DND-41 (cell line): Measurements from ENCODE around the gene PTPRN2.
"Not testable (repeated sequence)": the region's sequence is repeated elsewhere in the genome, so short reads cannot be mapped to it uniquely, and the experiment has no call there.

Experiments used
- ATAC-seq: fragments of 200-7000 bp; cut with Tn5 transposase; 3 replicates; pipeline ENCODE4 v1.9.1; 2021; ENCODE audit warnings: low read depth; ENCODE audit not compliant: insufficient read depth
- DNase-seq: peaks from one replicate; pipeline ENCODE4 v3.0.0-alpha.2; 2020
- H2AFZ ChIP-seq: 2 replicates; pipeline ENCODE4 v1.6.0; 2012; ENCODE audit warnings: low read depth, low read length
- H3K27ac ChIP-seq: 2 replicates; pipeline ENCODE4 v1.5.1; 2012; ENCODE audit warnings: low read length, inconsistent platforms
- H3K27me3 ChIP-seq: fragments of 200-600 bp; sonication (generic); 2 replicates; pipeline ENCODE4 v1.6.0; 2012; ENCODE audit warnings: low read length, mild to moderate bottlenecking, inconsistent platforms; ENCODE audit not compliant: insufficient read depth, poor library complexity
- H3K36me3 ChIP-seq: 2 replicates; pipeline ENCODE4 v1.5.1; 2012; ENCODE audit warnings: low read length, inconsistent platforms; ENCODE audit not compliant: insufficient read depth
- H3K4me1 ChIP-seq: 2 replicates; pipeline ENCODE4 v1.5.1; 2012; ENCODE audit warnings: mild to moderate bottlenecking, low read length; ENCODE audit not compliant: insufficient read depth
- H3K4me2 ChIP-seq: 2 replicates; pipeline ENCODE4 v1.6.0; 2012; ENCODE audit warnings: mild to moderate bottlenecking, moderate library complexity, low read length, inconsistent platforms; ENCODE audit not compliant: insufficient read depth
- H3K4me3 ChIP-seq, 2 experiments: fragments of 200-600 bp in 1 of 2; shearing (Covaris generic) in 1 of 2; 2 replicates each; pipeline ENCODE4 v1.5.1; 2012 to 2016; ENCODE audit warnings: inconsistent platforms in 2 of 2, low read length in 2 of 2, mild to moderate bottlenecking in 2 of 2, low read depth in 1 of 2, moderate library complexity in 1 of 2
- H3K79me2 ChIP-seq: 2 replicates; pipeline ENCODE4 v1.6.0; 2012; ENCODE audit warnings: low read length, inconsistent platforms; ENCODE audit not compliant: insufficient read depth
- H3K9ac ChIP-seq: 2 replicates; pipeline ENCODE4 v1.6.0; 2012; ENCODE audit warnings: low read depth, mild to moderate bottlenecking, inconsistent platforms, low read length, moderate library complexity
- H3K9me3 ChIP-seq: 2 replicates; pipeline ENCODE4 v1.5.1; 2012; ENCODE audit warnings: low read length, moderate library complexity, mild to moderate bottlenecking, inconsistent platforms; ENCODE audit not compliant: insufficient read depth, severe bottlenecking
- H4K20me1 ChIP-seq: 2 replicates; pipeline ENCODE4 v1.6.0; 2012; ENCODE audit warnings: low read length; ENCODE audit not compliant: insufficient read depth
- CTCF ChIP-seq: IDR thresholded peaks from 2 replicates; pipeline ENCODE4 v1.5.1; 2012; ENCODE audit warnings: borderline replicate concordance, low read length, moderate library complexity, mild to moderate bottlenecking; ENCODE audit not compliant: poor library complexity, severe bottlenecking; ENCODE audit errors: extremely low read depth
- EZH2 ChIP-seq: IDR thresholded peaks from 3 replicates; pipeline ENCODE4 v1.6.1; 2012; ENCODE audit warnings: borderline replicate concordance, low read depth, mild to moderate bottlenecking, moderate library complexity, low read length, inconsistent platforms; ENCODE audit not compliant: severe bottlenecking

The PTPRN2 gene

GRCh38 chr7:157493017-157493416, 1094.6 kb downstream of the PTPRN2 start:
- no peak for TF ChIP-seq EZH2
- no peak for TF ChIP-seq CTCF
- ATAC-seq (no peak), DNase-seq (peak; percentile 22)

GRCh38 chr7:157490465-157490912, 1097.1 kb downstream of the PTPRN2 start:
- Histone ChIP-seq H3K79me2 (no peaks in the 10 kb centered on the region), H3K36me3 (no peaks in the 10 kb centered on the region), H3K27me3 (no peaks in the 10 kb centered on the region), H2AFZ (no peak overlapping the region), H3K9ac (no peak overlapping the region), H3K4me1 (peaks cover 19% of the 10 kb centered on the region), H3K4me3 (no peak overlapping the region), H3K9me3 (peaks cover 5% of the 10 kb centered on the region), H3K27ac (no peak overlapping the region), H3K4me2 (0 out of 2 replicates have a peak overlapping the region, but pooled peaks have one; percentile 2), H4K20me1 (no peaks in the 10 kb centered on the region)
- TF ChIP-seq EZH2 (no peak), CTCF (no peak)
- DNase-seq: peak; percentile 80
- peak; percentile 99 for ATAC-seq

More at GRCh38 chr7:157493017-157493416, 1094.6 kb downstream of the PTPRN2 start:
- no peak overlapping the region for H3K27ac ChIP-seq
- no peak overlapping the region for H3K4me2 ChIP-seq
- no peaks in the 10 kb centered on the region for H3K79me2 ChIP-seq
- no peak overlapping the region for H2AFZ ChIP-seq
- H3K9ac ChIP-seq: no peak overlapping the region
- peaks cover 5% of the 10 kb centered on the region for H3K9me3 ChIP-seq
- no peak overlapping the region for H3K4me3 ChIP-seq
- H4K20me1 ChIP-seq: no peaks in the 10 kb centered on the region
- H3K4me1 ChIP-seq: peaks cover 19% of the 10 kb centered on the region
- H3K27me3 ChIP-seq: no peaks in the 10 kb centered on the region
- H3K36me3 ChIP-seq: no peaks in the 10 kb centered on the region

GRCh38 chr7:157489870-157490269, 1097.8 kb downstream of the PTPRN2 start:
- H3K27ac ChIP-seq, ATAC-seq: not testable (repeated sequence)

More at GRCh38 chr7:157489870-157490269, 1097.8 kb downstream of the PTPRN2 start:
- H3K4me2 ChIP-seq, H3K4me3 ChIP-seq, H2AFZ ChIP-seq, H3K27me3 ChIP-seq, DNase-seq, H3K9me3 ChIP-seq, H3K9ac ChIP-seq, H3K36me3 ChIP-seq, H4K20me1 ChIP-seq, H3K79me2 ChIP-seq: not testable (repeated sequence)
- H3K4me1 ChIP-seq: peaks cover 19% of the 10 kb centered on the region
